Thyroid gland (tissue), 4 donors: Measurements from ENCODE around the gene SORCS2.

ENCODE experiments used
- POLR2A ChIP-seq, 2 donors: fragments of 450-650 bp; IDR thresholded peaks; one replicate each; pipeline ENCODE4 v1.6.1; 2017; ENCODE audit warnings: antibody characterized with exemption in 2 of 2, mild to moderate bottlenecking in 2 of 2, moderate library complexity in 1 of 2
- TF ChIP-seq, protein P1 (sequence below), 6 experiments: fragments of 200-600 bp in 3 of 6; fragments of 450-650 bp in 3 of 6; sonication (generic) in 3 of 6; IDR thresholded peaks; one replicate each; pipeline ENCODE4 v1.5.1; 2016 to 2019; ENCODE audit warnings: antibody characterized with exemption in 6 of 6, mild to moderate bottlenecking in 2 of 6, inconsistent platforms in 1 of 6, moderate library complexity in 1 of 6

DNA sequence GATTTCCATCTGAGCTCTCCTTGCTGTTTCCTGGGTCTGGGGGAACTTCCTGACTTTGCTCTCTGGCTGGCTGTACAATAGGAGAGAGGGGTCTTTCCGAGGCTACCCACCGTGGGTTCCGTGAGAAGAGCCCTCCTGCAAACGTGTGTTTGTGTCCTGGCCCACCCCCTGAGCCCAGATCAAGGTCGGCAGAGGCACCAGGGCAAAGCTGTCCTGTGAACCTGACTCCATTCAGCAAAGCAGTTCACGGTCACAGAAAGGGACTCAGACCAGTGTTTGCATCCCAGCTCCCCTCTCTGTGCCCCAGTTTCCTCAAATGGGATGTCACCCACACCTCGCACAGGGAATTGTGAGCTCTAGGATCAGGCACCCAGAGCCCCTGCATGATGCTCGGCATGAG lies 339.7 kb downstream of the SORCS2 start:
- TF ChIP-seq, protein P1, sequence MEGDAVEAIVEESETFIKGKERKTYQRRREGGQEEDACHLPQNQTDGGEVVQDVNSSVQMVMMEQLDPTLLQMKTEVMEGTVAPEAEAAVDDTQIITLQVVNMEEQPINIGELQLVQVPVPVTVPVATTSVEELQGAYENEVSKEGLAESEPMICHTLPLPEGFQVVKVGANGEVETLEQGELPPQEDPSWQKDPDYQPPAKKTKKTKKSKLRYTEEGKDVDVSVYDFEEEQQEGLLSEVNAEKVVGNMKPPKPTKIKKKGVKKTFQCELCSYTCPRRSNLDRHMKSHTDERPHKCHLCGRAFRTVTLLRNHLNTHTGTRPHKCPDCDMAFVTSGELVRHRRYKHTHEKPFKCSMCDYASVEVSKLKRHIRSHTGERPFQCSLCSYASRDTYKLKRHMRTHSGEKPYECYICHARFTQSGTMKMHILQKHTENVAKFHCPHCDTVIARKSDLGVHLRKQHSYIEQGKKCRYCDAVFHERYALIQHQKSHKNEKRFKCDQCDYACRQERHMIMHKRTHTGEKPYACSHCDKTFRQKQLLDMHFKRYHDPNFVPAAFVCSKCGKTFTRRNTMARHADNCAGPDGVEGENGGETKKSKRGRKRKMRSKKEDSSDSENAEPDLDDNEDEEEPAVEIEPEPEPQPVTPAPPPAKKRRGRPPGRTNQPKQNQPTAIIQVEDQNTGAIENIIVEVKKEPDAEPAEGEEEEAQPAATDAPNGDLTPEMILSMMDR (IDR thresholded peaks at IDR 0.05), result no peak
- no peak for TF ChIP-seq POLR2A (IDR thresholded peaks at IDR 0.05)
